CD4-positive, alpha-beta T cell treated with Interleukin-21 for 1 hour (primary cell): ENCODE data around the gene ARMC10.
"Not testable (repeated sequence)": the region's sequence is repeated elsewhere in the genome, so short reads cannot be mapped to it uniquely, and the experiment has no call there.

ENCODE experiments used
- DNase-seq: peaks from one replicate; pipeline ENCODE4 v3.0.0-alpha.2; 2020

ARMC10 gene

DNA sequence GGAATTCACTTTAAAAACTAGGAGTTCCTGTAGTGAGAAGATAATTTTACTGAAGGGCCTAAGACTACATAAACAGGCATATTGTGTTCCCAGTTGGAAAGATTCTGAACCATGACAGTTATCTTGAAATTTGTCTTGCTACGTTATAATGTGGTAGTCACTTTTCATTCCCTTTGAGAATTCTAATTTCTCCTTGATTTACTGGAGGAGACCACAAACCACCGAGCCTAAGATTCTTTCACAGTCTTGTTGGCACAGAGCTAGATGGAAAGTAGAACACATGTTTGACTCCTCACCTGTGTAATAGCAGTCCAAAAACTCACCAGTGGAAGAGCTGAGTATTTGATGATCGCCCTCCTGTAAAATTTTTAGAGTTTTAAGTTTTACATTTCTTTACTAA lies 4.9 kb downstream of the ARMC10 start:
- DNase-seq: no peak

- no peak for DNase-seq
Observed at GRCh38 chr7:103080923-103081322, 6.0 kb downstream of the ARMC10 start.

GRCh38 chr7:103082497-103082896 lies 7.6 kb downstream of the ARMC10 start:
- DNase-seq: no peak

- DNase-seq: no peak
Observed at GRCh38 chr7:103083210-103083609, 8.3 kb downstream of the ARMC10 start.

DNA sequence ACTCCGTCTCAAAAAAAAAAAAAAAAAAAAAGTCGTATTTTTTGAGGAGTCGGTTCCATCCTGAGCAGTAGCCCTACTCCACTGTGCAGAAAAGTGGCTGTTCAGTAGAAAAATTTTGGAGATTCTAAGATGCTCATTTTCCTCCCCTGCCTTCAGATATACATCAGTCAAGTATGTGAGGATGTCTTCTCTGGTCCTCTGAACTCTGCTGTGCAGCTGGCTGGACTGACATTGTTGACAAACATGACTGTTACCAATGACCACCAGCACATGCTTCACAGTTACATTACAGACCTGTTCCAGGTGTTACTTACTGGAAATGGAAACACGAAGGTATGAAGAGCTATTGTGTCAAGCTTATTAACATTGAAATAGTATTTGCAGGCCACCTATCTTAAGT lies 17.4 kb downstream of the ARMC10 start:
- DNase-seq: not testable (repeated sequence)

- DNase-seq: no peak
Observed at GRCh38 chr7:103093429-103093828, 18.5 kb downstream of the ARMC10 start.

- no peak for DNase-seq
Observed at GRCh38 chr7:103094102-103094501, 19.2 kb downstream of the ARMC10 start.

DNA sequence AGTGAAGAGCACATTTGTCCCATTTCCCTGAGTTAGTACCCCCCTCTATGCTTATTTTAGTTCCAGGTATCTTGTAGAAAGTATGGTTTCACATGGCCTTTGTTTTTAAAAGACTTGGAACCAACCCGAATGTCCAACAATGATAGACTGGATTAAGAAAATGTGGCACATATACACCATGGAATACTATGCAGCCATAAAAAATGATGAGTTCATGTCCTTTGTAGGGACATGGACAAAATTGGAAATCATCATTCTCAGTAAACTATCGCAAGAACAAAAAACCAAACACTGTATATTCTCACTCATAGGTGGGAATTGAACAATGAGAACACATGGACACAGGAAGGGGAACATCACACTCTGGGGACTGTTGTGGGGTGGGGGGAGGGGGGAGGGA lies 20.6 kb downstream of the ARMC10 start:
- DNase-seq: not testable (repeated sequence)

GRCh38 chr7:103097041-103097440 lies 22.1 kb downstream of the ARMC10 start:
- DNase-seq: no peak

DNA sequence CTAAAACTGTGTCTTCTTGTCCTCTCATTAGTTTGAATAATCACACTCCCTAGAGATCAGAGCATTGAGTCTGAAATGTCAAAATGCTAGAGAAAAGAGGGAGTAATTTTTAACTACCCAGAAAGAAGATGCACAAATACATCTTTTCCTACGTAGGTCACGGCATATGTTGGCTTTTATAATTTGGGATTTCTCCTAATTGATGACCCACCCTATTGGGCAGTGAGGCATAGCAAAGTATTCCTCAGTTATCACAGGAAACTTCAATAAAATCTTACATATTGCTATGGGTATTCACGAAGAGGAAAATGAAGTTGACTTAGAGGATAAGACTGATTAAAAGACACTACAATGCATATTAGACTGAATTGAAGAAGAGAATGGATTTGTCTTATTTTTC lies 25.4 kb downstream of the ARMC10 start:
- no peak for DNase-seq

DNA sequence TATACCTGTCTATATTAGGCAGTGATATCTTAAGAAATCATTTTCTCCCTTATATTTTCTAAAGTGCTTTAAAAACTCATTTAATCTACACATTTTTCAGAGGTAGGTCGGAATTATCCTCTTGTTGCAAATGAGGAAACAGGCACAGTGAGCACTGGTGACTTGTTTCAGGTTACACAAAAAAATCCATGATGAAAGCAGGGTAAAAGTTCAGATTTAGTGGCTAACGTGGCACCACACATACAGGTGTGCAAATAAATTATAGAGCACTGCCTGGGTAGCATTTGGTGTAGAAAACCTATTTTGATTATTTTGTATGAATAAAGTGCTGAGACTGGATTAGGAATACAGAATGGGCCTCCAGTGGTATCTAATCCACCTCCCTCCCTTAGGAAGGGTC lies 26.6 kb downstream of the ARMC10 start:
- no peak for DNase-seq

- no peak for DNase-seq
Observed at GRCh38 chr7:103106005-103106702, 31.2 kb downstream of the ARMC10 start.

DNA sequence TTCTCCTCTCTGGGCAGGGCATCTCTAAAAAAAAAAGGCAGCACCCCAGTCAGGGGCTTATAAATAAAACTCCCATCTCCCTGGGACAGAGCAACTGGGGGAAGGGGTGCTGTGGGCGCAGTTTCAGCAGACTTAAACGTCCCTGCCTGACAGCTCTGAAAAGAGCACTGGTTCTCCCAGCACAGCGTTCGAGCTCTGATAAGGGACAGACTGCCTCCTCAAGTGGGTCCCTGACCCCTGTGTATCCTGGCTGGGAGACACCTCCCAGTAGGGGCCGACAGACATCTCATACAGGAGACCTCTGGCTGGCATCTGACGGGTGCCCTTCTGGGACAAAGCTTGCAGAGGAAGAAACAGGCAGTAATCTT lies 31.7 kb downstream of the ARMC10 start:
- not testable (repeated sequence) for DNase-seq

DNA sequence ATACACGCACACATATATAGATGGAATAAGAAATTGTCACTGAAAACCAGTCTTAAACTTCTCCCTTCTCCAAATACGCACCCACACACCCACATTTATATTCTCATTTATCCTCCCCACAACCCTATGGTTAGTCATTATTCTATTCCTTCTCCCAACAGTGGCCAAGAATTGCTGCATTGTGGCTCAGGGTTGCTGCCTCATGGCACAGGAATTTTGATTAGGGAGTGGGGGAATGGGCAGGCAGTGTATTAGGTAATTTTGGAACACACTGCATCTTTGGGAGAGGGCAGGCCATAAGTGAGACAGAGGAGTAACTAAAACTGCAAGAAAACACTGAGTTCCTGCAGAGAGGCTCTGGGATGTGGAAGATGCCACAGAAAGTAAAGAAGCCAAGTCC lies 38.2 kb downstream of the ARMC10 start:
- no peak for DNase-seq

- DNase-seq: no peak
Observed at GRCh38 chr7:103114576-103115008, 39.7 kb downstream of the ARMC10 start.

DNA sequence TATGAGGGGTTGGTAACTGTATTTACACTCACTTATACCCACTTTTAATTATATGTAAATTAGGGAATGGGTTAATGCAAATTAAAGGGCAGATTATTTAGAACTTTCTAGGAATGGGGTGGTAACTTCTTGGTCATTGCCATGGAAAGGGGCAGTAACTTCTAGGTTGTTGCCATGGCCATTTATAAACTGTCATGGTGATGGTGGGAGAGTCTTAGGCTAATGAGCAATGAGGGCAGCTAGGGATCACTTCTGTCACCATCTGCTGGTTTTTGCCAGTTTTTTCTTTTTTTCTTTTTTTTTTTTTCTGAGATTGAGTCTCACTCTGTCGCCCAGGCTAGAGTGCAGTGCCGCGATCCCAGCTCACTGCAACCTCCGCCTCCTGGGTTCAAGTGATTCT lies 40.8 kb downstream of the ARMC10 start:
- DNase-seq: no peak

- DNase-seq: no peak
Observed at GRCh38 chr7:103116511-103116910, 41.6 kb downstream of the ARMC10 start.

DNA sequence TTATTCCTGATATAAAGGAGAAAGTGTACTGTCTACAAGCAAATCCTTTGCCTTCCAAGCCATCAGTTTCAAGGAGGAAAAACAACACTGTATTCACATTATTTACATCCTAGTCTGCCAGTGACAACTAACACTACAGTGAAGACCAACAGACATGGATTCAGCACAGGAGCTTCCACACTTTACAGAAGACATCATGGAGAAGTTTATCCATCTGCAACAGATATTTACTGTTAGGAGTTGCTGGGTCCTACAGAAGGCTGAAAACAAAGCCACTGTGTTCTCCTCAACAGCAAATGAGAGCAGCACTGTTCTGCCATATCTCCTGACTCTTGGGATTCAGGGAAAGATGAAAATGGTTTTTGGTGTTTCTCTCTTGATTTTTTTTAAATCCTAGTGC lies 42.1 kb downstream of the ARMC10 start:
- no peak for DNase-seq

GRCh38 chr7:103117465-103117864 lies 42.5 kb downstream of the ARMC10 start:
- DNase-seq: no peak

DNA sequence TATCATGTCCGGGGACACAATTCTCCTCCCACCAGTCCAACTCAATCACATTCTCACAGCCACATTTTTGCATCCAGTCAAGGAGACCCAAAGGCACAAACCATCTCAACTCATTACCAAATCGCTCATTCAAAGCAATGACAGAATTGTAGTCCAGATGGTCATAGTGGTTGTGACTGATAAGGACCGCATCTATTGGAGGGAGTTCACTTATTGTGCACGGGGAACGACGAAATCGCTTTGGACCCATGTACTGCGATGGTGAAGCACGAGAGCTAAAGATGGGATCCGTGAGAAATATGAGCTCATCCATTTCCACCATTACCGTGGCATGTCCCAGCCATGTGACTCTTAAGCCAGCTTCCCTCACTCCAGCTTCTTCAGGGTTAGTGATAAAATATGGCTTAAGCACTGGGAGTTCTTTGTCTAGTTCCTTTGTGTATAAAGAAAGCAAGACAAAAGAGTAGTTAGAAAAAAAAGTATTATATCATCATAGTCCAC lies 44.9 kb downstream of the ARMC10 start:
- no peak for DNase-seq

DNA sequence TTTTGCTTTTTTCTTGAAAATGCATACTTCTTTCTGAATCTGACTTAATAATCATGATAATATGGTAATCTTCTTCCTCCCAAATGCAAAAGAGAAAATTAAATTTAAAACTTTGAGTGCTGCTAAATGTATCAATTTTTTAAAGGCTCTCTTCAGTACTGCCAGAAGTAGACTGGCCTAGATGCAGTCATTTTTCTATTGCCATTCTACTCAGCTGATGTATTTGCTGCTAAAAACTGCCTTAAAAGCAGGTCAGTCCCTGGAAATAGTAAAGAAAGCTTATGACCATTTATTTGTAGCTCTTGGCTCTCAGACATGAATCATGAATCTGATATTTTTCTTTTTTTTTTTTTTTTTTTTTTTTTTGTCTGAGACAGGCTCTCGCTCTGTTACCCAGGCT lies 45.4 kb downstream of the ARMC10 start:
- no peak for DNase-seq

GRCh38 chr7:103121641-103122040 lies 46.7 kb downstream of the ARMC10 start:
- no peak for DNase-seq

- no peak for DNase-seq
Observed at GRCh38 chr7:103123529-103123928, 48.6 kb downstream of the ARMC10 start.

GRCh38 chr7:103124429-103124979 lies 49.6 kb downstream of the ARMC10 start:
- DNase-seq: no peak

- DNase-seq: no peak
Observed at GRCh38 chr7:103127006-103127405, 52.1 kb downstream of the ARMC10 start.
